ENCODE data around the gene BAHCC1.

Gene BAHCC1

GRCh38 chr17:81489998-81490992, 95.0 kb downstream of the BAHCC1 start:
- H3K4me3 ChIP-seq (ENCODE audit: low read depth, low read length) = no peak overlapping the region
- no peak for DNase-seq (ENCODE audit: low read depth)
- no peak for TF ChIP-seq CTCF (conservative IDR thresholded peaks at IDR 0.05; ENCODE audit: low read depth, low read length)

DNA sequence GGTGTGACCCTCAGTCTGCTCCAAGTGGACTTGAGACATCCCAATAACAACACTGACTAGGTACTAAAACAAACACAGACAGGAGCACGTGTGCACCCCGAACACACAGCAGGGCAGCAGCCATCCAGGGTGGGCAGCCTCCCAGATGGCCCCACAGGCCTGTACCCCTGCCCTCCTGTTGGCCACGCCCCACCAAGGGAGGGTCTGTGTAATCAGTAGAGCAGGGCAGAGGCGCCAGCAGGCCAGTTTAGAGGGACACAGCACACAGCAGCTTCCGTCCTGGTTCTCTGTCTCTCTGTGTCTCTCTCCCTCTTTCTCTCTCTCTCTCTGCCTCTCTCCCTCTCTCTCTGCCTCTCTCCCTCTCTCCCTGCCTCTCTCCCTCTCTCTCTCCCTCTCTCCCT, 95.9 kb downstream of the BAHCC1 start:
- no peak for DNase-seq (ENCODE audit: low read depth)

DNA sequence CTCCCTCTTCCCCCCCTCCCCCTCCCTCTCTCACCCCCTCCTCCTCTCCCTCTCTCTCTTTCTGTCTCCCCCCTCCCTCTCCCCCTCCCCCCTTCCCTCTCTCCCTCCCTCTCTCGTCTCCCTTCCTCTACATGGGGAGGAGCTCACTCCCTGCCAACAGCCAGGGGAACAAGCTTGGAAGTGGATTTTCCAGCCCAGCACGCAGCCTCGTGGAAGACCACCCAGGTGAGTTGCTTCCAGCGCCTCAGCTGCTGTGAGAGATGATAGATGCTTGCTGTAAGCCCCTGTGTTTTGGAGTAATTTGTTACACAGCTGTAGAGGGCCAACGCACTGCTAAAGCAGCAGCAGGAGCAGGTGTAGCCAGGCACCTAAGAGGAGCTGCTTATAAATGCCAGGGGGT, 96.5 kb downstream of the BAHCC1 start:
- TF ChIP-seq CTCF (conservative IDR thresholded peaks at IDR 0.05; ENCODE audit: low read depth, low read length) = no peak
- no peak overlapping the region for H3K4me3 ChIP-seq (ENCODE audit: low read depth, low read length)
- no peak for DNase-seq (ENCODE audit: low read depth)

More for the DNA sequence above, 95.9 kb downstream of the BAHCC1 start:
- no peak for TF ChIP-seq CTCF (conservative IDR thresholded peaks at IDR 0.05; ENCODE audit: low read depth, low read length)
- H3K4me3 ChIP-seq (ENCODE audit: low read depth, low read length) = no peak overlapping the region

DNA sequence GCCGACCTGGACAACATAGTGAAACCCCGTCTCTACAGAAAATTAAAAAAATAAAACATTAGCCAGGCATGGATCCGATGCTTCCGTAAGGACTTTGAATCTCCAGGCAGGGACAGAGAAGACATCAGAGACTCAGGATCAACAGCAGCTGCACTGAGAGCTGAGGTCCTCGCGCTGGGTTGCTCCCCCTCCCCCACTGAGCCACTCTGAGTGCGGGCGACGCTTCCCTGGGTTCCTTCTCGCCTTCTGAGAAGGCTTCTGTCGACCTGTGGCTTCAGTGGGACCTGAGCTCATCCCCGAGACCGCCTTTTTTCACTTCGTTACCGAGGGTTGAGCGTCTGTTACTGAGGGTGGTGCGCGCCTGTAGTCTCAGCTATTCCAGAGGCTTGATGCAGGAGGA, 96.9 kb downstream of the BAHCC1 start:
- DNase-seq (ENCODE audit: low read depth) = no peak
- TF ChIP-seq CTCF (conservative IDR thresholded peaks at IDR 0.05; ENCODE audit: low read depth, low read length) = no peak
- H3K4me3 ChIP-seq (ENCODE audit: low read depth, low read length) = no peak overlapping the region

- TF ChIP-seq CTCF (conservative IDR thresholded peaks at IDR 0.05; ENCODE audit: low read depth, low read length) = no peak
- no peak overlapping the region for H3K4me3 ChIP-seq (ENCODE audit: low read depth, low read length)
- no peak for DNase-seq (ENCODE audit: low read depth)
Measured at GRCh38 chr17:81492706-81493105, 97.4 kb downstream of the BAHCC1 start.

DNA sequence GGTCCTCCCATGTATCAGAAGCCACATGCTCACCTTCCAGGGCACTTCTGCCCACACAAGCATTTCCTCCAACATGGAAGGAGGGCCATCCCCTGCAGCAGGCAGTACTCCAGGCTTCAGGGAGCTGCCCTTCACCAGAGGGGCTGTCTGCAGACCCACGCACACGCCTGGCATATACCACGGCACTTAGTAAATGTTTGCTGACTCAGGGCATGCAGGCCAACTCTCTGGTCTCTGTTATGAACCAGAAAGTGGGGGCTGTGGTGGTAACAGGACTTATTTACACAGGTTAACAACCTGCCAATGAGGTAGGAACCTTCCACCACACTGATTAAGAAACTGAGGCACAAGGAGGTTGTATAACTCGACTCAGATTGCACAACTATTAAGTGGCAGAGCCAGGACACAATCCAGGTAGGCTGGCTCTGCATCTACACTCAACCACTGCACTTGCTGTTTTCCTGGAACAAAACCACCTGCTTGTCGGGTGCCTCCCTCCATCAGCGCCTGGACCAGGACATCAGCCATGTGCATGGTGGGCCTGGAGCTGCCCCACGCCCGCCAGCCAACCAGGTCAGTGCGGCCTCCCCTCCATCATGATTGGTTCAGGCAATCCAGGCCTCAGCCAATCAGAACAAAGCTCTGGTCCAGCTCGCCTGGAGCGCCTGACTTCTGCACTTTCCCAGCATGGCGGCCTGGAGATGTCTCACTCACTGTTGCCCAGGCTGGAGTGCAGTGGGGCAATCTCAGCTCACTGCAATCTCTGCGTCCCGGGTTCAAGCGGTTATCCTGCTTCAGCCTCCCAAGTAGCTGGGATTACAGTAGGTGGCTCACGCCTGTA, 98.2 kb downstream of the BAHCC1 start:
- TF ChIP-seq CTCF (conservative IDR thresholded peaks at IDR 0.05; ENCODE audit: low read depth, low read length) = no peak
- DNase-seq (ENCODE audit: low read depth) = no peak
- H3K4me3 ChIP-seq (ENCODE audit: low read depth, low read length) = no peak overlapping the region
